Smooth muscle cell (in vitro differentiated cells): ENCODE data around the gene ADAMTS1. TPM values are rescaled to one million over a fixed set of nuclear protein-coding genes. Genes with fewer than 3 reads are reported as not detected.
A peak's percentile ranks its signal among the peaks of the same experiment; 100 is the strongest.

Source experiments
- DNase-seq: peaks from one replicate; lab custom pipeline; 2025; ENCODE audit not compliant: unreplicated experiment; lab: John Stamatoyannopoulos, UW
- H2AFZ ChIP-seq: fragments of 200-600 bp; sonication (generic); 2 replicates; pipeline ENCODE4 v1.6.0; 2016; ENCODE audit warnings: antibody characterized with exemption, low read depth, mild to moderate bottlenecking
- H3F3A ChIP-seq: fragments of 200-600 bp; sonication (generic); 2 replicates; pipeline ENCODE4 v1.6.0; 2017; ENCODE audit warnings: antibody characterized with exemption, low read depth
- H3K27ac ChIP-seq: fragments of 200-600 bp; sonication (generic); 2 replicates; pipeline ENCODE4 v1.5.1; 2016; ENCODE audit warnings: low read depth, mild to moderate bottlenecking
- H3K27me3 ChIP-seq: fragments of 200-600 bp; sonication (generic); 2 replicates; pipeline ENCODE4 v1.6.1; 2016; ENCODE audit warnings: low read depth, mild to moderate bottlenecking
- H3K36me3 ChIP-seq: fragments of 200-600 bp; sonication (generic); 2 replicates; pipeline ENCODE4 v1.5.1; 2016; ENCODE audit warnings: low read depth
- H3K4me1 ChIP-seq: fragments of 200-600 bp; sonication (generic); 2 replicates; pipeline ENCODE4 v1.5.1; 2016; ENCODE audit warnings: low read depth
- H3K4me2 ChIP-seq: fragments of 200-600 bp; sonication (generic); 2 replicates; pipeline ENCODE4 v1.6.0; 2016; ENCODE audit warnings: mild to moderate bottlenecking
- H3K4me3 ChIP-seq: fragments of 200-600 bp; sonication (generic); 2 replicates; pipeline ENCODE4 v1.5.1; 2016; ENCODE audit warnings: mild to moderate bottlenecking
- H3K79me2 ChIP-seq: fragments of 200-600 bp; sonication (generic); 2 replicates; pipeline ENCODE4 v1.6.0; 2016; ENCODE audit warnings: low read depth, mild to moderate bottlenecking
- H3K9ac ChIP-seq: fragments of 200-600 bp; sonication (generic); 2 replicates; pipeline ENCODE4 v1.6.0; 2016; ENCODE audit warnings: low read depth
- H3K9me3 ChIP-seq: fragments of 200-600 bp; sonication (generic); replicated peaks from 2 replicates; pipeline ENCODE4 v1.5.1; 2016; ENCODE audit warnings: low read depth
- H4K20me1 ChIP-seq: fragments of 200-600 bp; sonication (generic); 2 replicates; pipeline ENCODE4 v1.6.0; 2016; ENCODE audit warnings: low read depth
- WGBS: methylation state at CpG from one replicate; pipeline ENCODE4 v1.1.7; 2016; ENCODE audit warnings: low lambda C conversion rate; 5-methylcytosine and 5-hydroxymethylcytosine counted together
- polyA plus RNA-seq: library from polyadenylated mRNA; unstranded; fragments of >200 nt; fragmentation: Nextera tagmentation; extraction: Ambion mirVana; gene quantifications from 2 replicates; pipeline ENCODE4 v1.2.1, GENCODE V29; 2016
- total RNA-seq: library from RNA; depleted of rRNA; stranded (reverse); fragments of >200 nt; gene quantifications from 2 replicates; pipeline ENCODE4 v1.2.3, GENCODE V29; 2014
- TF ChIP-seq, protein P1 (sequence below): fragments of 200-600 bp; sonication (generic); IDR thresholded peaks from 2 replicates; pipeline ENCODE4 v1.5.1; 2017; ENCODE audit warnings: borderline replicate concordance, mild to moderate bottlenecking, antibody characterized with exemption; ENCODE audit not compliant: insufficient read depth, poor library complexity, severe bottlenecking

ADAMTS1 gene
- 181 and 253 TPM in 2 replicates for total RNA-seq
- 220 and 264 TPM in 2 replicates for polyA plus RNA-seq

DNA sequence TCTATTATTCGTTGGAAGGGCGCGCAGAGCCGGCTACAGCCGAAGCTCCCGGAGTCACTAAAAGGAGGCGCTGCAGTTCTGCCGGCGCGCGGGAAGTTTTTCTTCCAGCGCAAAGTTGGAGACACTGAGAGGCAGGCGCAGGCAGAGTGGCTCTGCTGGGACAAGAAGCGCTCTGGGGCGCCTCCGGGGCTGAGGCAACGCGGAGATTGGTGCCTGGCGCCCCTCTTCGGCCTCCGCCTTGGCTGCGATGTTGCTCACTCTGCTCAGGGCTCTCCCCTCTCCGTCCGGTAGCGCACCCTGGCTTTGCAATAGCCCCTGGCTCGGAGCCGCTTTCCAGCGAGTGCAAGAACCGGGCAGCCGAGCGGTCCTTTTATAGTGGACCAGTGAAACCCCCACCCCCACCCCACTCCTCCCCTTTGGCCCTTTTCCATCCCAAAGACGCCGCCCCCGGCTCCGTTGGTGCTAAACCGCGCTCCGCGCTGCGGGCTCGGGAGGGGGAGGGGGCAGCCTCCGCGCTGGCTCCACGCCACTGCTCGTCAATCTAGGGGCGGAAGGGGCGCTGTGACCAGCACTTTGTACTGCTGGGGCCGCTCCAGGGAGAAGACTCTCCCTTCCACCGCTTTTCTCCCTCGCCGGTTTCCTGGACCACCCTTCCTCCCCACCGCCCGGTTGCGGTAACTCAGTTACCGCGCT, at the start of gene ADAMTS1:
TSS of gene ADAMTS1 (minus strand) at position 344 of the 693 bp plus-strand sequence. CDS start 455 bp downstream, outside the sequence.
- peak within 1 kb of the TSS; percentile 98 for H3K4me2 ChIP-seq
- peak within 1 kb of the TSS; percentile 87 for H3K4me3 ChIP-seq
- H4K20me1 ChIP-seq: peaks cover 49% of the 10 kb centered on the region
- H2AFZ ChIP-seq: peak within 1 kb of the TSS; percentile 83
- peak; percentile 97 for DNase-seq
- peaks cover 8% of the 10 kb centered on the region for H3K4me1 ChIP-seq
- peak within 1 kb of the TSS; percentile 85 for H3K9ac ChIP-seq
- peak within 1 kb of the TSS; percentile 90 for H3K27ac ChIP-seq
- peaks cover 26% of the 10 kb centered on the region for H3K79me2 ChIP-seq
- no peaks in the 10 kb centered on the region for H3K9me3 ChIP-seq
- no peaks in the 10 kb centered on the region for H3K27me3 ChIP-seq
- H3F3A ChIP-seq: peaks cover 47% of the 10 kb centered on the region
- under 1% methylated on average over 32 of the region's 56 CpGs for WGBS
- TF ChIP-seq, protein P1, sequence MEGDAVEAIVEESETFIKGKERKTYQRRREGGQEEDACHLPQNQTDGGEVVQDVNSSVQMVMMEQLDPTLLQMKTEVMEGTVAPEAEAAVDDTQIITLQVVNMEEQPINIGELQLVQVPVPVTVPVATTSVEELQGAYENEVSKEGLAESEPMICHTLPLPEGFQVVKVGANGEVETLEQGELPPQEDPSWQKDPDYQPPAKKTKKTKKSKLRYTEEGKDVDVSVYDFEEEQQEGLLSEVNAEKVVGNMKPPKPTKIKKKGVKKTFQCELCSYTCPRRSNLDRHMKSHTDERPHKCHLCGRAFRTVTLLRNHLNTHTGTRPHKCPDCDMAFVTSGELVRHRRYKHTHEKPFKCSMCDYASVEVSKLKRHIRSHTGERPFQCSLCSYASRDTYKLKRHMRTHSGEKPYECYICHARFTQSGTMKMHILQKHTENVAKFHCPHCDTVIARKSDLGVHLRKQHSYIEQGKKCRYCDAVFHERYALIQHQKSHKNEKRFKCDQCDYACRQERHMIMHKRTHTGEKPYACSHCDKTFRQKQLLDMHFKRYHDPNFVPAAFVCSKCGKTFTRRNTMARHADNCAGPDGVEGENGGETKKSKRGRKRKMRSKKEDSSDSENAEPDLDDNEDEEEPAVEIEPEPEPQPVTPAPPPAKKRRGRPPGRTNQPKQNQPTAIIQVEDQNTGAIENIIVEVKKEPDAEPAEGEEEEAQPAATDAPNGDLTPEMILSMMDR: peak; percentile 8
- H3K36me3 ChIP-seq: peaks cover 8% of the 10 kb centered on the region

DNA sequence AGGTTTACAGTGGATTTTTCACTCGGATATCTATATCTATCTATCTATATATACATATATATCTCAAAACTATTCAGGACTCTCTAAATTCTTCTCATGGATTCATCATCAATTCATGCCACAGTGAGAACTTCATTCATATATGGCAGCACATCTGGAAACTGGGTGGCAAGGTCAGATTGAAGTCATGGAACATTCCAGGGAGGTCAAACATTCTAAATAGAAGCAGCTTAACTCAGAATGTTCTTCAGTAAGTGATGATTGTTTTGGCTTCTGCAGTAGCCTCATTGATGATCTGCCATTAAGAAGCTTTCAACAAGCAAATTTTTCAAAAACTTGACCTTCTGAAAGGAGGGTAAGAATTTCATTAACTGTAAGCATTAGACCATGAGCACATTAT, 46.9 kb upstream of the ADAMTS1 start:
- Histone ChIP-seq H3K4me3 (no peak overlapping the region), H3K27ac (no peak overlapping the region), H3K9ac (no peak overlapping the region), H3K27me3 (no peaks in the 10 kb centered on the region), H4K20me1 (no peaks in the 10 kb centered on the region), H3K9me3 (no peaks in the 10 kb centered on the region), H3K4me2 (no peak overlapping the region), H3F3A (no peaks in the 10 kb centered on the region), H2AFZ (no peak overlapping the region), H3K36me3 (no peaks in the 10 kb centered on the region), H3K79me2 (no peaks in the 10 kb centered on the region), H3K4me1 (no peaks in the 10 kb centered on the region)
- no peak for DNase-seq
- TF ChIP-seq, protein P1: no peak
- WGBS: 89% methylated on average over 1 of the region's 1 CpG

DNA sequence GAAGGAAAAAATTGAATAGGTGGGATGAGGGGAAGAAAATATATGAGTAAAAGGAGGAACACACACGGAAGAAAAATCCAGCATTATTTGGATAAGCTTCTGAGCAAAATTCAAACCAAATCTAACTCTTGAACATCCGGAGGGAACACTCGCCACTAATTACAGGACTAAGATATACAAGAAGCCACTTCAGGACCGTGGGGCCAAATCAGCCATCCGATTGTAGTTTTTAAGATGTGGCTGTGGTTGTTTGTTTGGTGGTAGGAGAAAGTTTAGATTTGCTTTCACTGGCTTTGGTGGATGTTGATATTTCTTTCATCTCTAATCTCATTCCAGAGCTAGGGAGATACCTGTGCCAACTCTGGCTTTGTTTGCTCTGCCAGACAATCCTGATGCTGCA, 43.7 kb upstream of the ADAMTS1 start:
- Histone ChIP-seq H2AFZ (peak overlapping the region; percentile 75), H3K36me3 (no peaks in the 10 kb centered on the region), H3K9me3 (no peaks in the 10 kb centered on the region), H3K4me3 (no peak overlapping the region), H4K20me1 (no peaks in the 10 kb centered on the region), H3K9ac (no peak overlapping the region), H3K27me3 (no peaks in the 10 kb centered on the region), H3K27ac (no peak overlapping the region), H3K4me1 (no peaks in the 10 kb centered on the region), H3F3A (no peaks in the 10 kb centered on the region), H3K4me2 (no peak overlapping the region), H3K79me2 (no peaks in the 10 kb centered on the region)
- DNase-seq: no peak
- TF ChIP-seq, protein P1: no peak
- 67% methylated on average over 5 of the region's 5 CpGs for WGBS

DNA sequence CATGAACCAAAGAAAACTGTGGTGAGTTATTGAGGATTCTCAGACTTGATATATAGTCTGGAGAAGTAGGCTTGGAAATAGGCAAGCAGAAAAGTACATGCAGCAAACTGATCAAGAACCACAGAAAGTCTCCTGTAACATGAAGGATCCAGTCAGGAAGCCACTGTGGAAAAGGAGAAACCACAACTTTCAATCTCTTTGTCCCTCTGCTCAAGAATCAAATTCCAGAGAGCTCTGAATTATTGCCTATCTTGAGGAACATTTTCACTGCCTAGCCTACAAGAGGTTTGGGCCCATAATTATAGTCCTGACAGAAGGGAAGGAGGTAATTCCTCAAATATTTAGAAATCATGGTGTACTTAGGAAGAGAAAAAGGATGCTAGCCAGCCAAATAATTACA, 43.0 kb upstream of the ADAMTS1 start:
- H3F3A ChIP-seq: no peaks in the 10 kb centered on the region
- no peak overlapping the region for H3K27ac ChIP-seq
- H3K9me3 ChIP-seq: no peaks in the 10 kb centered on the region
- H3K4me2 ChIP-seq: no peak overlapping the region
- H3K4me1 ChIP-seq: no peaks in the 10 kb centered on the region
- H3K9ac ChIP-seq: no peak overlapping the region
- H3K4me3 ChIP-seq: no peak overlapping the region
- TF ChIP-seq, protein P1: no peak
- peak overlapping the region; percentile 51 for H2AFZ ChIP-seq
- no peak for DNase-seq
- H3K27me3 ChIP-seq: no peaks in the 10 kb centered on the region
- H4K20me1 ChIP-seq: no peaks in the 10 kb centered on the region
- no peaks in the 10 kb centered on the region for H3K79me2 ChIP-seq
- H3K36me3 ChIP-seq: no peaks in the 10 kb centered on the region
